GM18870 (cell line): ENCODE data around the gene FRK.
"Not testable (repeated sequence)": the region's sequence is repeated elsewhere in the genome, so short reads cannot be mapped to it uniquely, and the experiment has no call there.

Source experiments
- ATAC-seq: cut with Tn5 transposase; IDR thresholded peaks from one replicate; pipeline ENCODE4 v1.9.1; 2021; ENCODE audit warnings: moderate library complexity; ENCODE audit not compliant: unreplicated experiment

Gene FRK

GRCh38 chr6:115891111-115891669 lies 169.5 kb downstream of the FRK start:
- ATAC-seq: peak; percentile 99

DNA sequence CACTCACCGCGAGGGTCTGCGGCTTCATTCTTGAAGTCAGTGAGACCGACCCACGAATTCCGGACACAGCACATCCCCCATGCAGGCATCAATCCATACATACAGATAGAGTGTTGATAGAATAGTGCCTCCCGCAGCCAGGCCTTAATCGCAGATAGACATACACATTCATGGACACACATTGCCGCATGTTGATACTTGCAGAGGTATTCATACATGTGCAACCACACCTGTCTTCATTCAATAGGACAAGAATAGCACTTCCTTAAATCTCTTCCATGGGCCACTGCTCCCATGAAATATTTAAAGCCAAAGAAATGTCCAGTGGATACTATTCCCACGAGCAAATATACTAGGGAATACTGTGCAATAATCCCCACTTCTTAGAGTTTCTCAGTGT lies 170.5 kb downstream of the FRK start:
- ATAC-seq: no peak

GRCh38 chr6:115888687-115889470 lies 171.8 kb downstream of the FRK start:
- not testable (repeated sequence) for ATAC-seq

GRCh38 chr6:115887891-115888290 lies 172.8 kb downstream of the FRK start:
- no peak for ATAC-seq

GRCh38 chr6:115885636-115886366 lies 174.9 kb downstream of the FRK start:
- peak; percentile 83 for ATAC-seq

- no peak for ATAC-seq
Observed at GRCh38 chr6:115882771-115883170, 177.9 kb downstream of the FRK start.

DNA sequence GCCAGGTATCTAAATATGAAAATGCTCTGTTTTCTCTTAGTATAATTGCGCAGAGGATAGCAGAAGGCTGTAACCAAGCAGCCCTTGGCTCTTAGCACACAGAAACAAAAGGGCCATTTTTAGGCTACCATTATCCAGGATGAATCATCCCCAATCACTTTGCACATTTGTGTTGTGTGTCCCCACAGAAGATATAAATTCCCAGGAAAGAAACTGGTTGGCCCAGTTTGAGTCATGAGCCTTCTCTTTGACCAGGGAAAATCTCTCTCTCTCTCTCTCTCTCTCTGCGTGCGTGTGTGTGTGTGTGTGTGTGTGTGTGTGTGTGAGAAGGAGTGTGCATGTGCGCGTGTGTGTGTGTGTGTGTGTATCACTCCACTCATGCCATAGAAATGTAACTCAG lies 178.5 kb downstream of the FRK start:
- no peak for ATAC-seq
